H9 (cell line): Measurements from ENCODE around the gene IGF2R. TPM values are rescaled to one million over a fixed set of nuclear protein-coding genes. Genes with fewer than 3 reads are reported as not detected.

Source experiments
- DNase-seq: peaks from one replicate; pipeline ENCODE4 v3.0.0-alpha.2; 2017
- H2AFZ ChIP-seq: one replicate; pipeline ENCODE4 v1.6.1; 2013; ENCODE audit warnings: mild to moderate bottlenecking, low read length, control low read depth, moderate library complexity
- H2AK5ac ChIP-seq: 2 replicates; pipeline ENCODE4 v1.6.1; 2013; ENCODE audit warnings: low read length, control low read depth, mixed read lengths; ENCODE audit not compliant: insufficient read length
- H2BK120ac ChIP-seq: one replicate; pipeline ENCODE4 v1.6.1; 2013; ENCODE audit warnings: low read depth, mild to moderate bottlenecking, low read length, control low read depth, inconsistent platforms; ENCODE audit not compliant: poor library complexity, severe bottlenecking
- H2BK12ac ChIP-seq: 2 replicates; pipeline ENCODE4 v1.6.1; 2013; ENCODE audit warnings: low read length, control low read depth, mixed read lengths, low read depth; ENCODE audit not compliant: insufficient read length
- H2BK15ac ChIP-seq: 2 replicates; pipeline ENCODE4 v1.6.1; 2013; ENCODE audit warnings: low read depth, low read length, control low read depth
- H2BK20ac ChIP-seq: one replicate; pipeline ENCODE4 v1.6.1; 2013; ENCODE audit warnings: low read depth, mild to moderate bottlenecking, low read length, control low read depth, inconsistent platforms; ENCODE audit not compliant: poor library complexity, severe bottlenecking
- H2BK5ac ChIP-seq: 2 replicates; pipeline ENCODE4 v1.6.1; 2013; ENCODE audit warnings: low read length, control low read depth, mixed read lengths; ENCODE audit not compliant: insufficient read length
- H3K14ac ChIP-seq: 2 replicates; pipeline ENCODE4 v1.6.1; 2013; ENCODE audit warnings: low read length, control low read depth; ENCODE audit not compliant: insufficient read depth
- H3K18ac ChIP-seq: 2 replicates; pipeline ENCODE4 v1.6.1; 2013; ENCODE audit warnings: low read depth, mild to moderate bottlenecking, mixed read lengths, low read length, control low read depth; ENCODE audit not compliant: insufficient read length
- H3K23ac ChIP-seq: 2 replicates; pipeline ENCODE4 v1.6.1; 2013; ENCODE audit warnings: low read length, control low read depth, mixed read lengths, low read depth; ENCODE audit not compliant: insufficient read length
- H3K23me2 ChIP-seq: 2 replicates; pipeline ENCODE4 v1.6.1; 2013; ENCODE audit warnings: low read depth, mild to moderate bottlenecking, mixed read lengths, low read length, control low read depth; ENCODE audit not compliant: insufficient read length, poor library complexity, severe bottlenecking
- H3K27ac ChIP-seq: 2 replicates; pipeline ENCODE4 v1.5.1; 2013; ENCODE audit warnings: low read length, control low read depth, mixed read lengths, low read depth; ENCODE audit not compliant: insufficient read length
- H3K27me3 ChIP-seq: 2 replicates; pipeline ENCODE4 v1.6.1; 2013; ENCODE audit warnings: low read length, control low read depth, inconsistent platforms; ENCODE audit not compliant: insufficient read depth
- H3K4ac ChIP-seq: 2 replicates; pipeline ENCODE4 v1.6.1; 2013; ENCODE audit warnings: low read depth, mild to moderate bottlenecking, control low read depth, inconsistent platforms, low read length, moderate library complexity
- H3K4me1 ChIP-seq: 2 replicates; pipeline ENCODE4 v1.6.1; 2013; ENCODE audit warnings: low read length, control low read depth, inconsistent platforms; ENCODE audit not compliant: insufficient read depth
- H3K4me2 ChIP-seq: 2 replicates; pipeline ENCODE4 v1.6.1; 2013; ENCODE audit warnings: low read length, control low read depth, mixed read lengths; ENCODE audit not compliant: insufficient read length, insufficient read depth
- H3K56ac ChIP-seq: 2 replicates; pipeline ENCODE4 v1.6.1; 2013; ENCODE audit warnings: low read depth, mild to moderate bottlenecking, mixed read lengths, low read length, control low read depth; ENCODE audit not compliant: insufficient read length
- H3K79me1 ChIP-seq: 2 replicates; pipeline ENCODE4 v1.6.1; 2013; ENCODE audit warnings: low read depth, mild to moderate bottlenecking, moderate library complexity, low read length, control low read depth, inconsistent platforms; ENCODE audit not compliant: insufficient read depth, poor library complexity, severe bottlenecking
- H3K79me2 ChIP-seq: 2 replicates; pipeline ENCODE4 v1.6.1; 2013; ENCODE audit warnings: low read length, control low read depth, inconsistent platforms; ENCODE audit not compliant: insufficient read depth
- H3K9ac ChIP-seq: 2 replicates; pipeline ENCODE4 v1.6.1; 2013; ENCODE audit warnings: low read length, control low read depth, mixed read lengths; ENCODE audit not compliant: insufficient read length; ENCODE audit errors: extremely low read depth
- H3K9me3 ChIP-seq: one replicate; pipeline ENCODE4 v1.6.1; 2013; ENCODE audit warnings: low read depth, low read length, inconsistent platforms; ENCODE audit not compliant: control insufficient read depth
- H3T11ph ChIP-seq: one replicate; pipeline ENCODE4 v1.6.1; 2013; ENCODE audit warnings: mild to moderate bottlenecking, low read length, control low read depth, inconsistent platforms
- H4K20me1 ChIP-seq: one replicate; pipeline ENCODE4 v1.6.1; 2013; ENCODE audit not compliant: control insufficient read depth, insufficient read length, insufficient read depth
- H4K5ac ChIP-seq: 2 replicates; pipeline ENCODE4 v1.6.1; 2013; ENCODE audit warnings: low read depth, mild to moderate bottlenecking, mixed read lengths, low read length, control low read depth; ENCODE audit not compliant: insufficient read length
- H4K8ac ChIP-seq: replicated peaks from 2 replicates; pipeline ENCODE4 v1.6.1; 2013; ENCODE audit warnings: low read length, control low read depth, mixed read lengths, low read depth; ENCODE audit not compliant: insufficient read length
- H4K91ac ChIP-seq: 2 replicates; pipeline ENCODE4 v1.6.1; 2013; ENCODE audit warnings: low read depth, mild to moderate bottlenecking, moderate library complexity, mixed read lengths, low read length, control low read depth; ENCODE audit not compliant: insufficient read length
- H3K27ac Mint-ChIP-seq, 3 experiments: 2 replicates in 2 of 3; 3 replicates in 1 of 3; pipeline ENCODE4 v1.8.0; 2020 to 2021; ENCODE audit warnings: mixed read lengths in 3 of 3, mild to moderate bottlenecking in 1 of 3, moderate library complexity in 1 of 3
- H3K27me3 Mint-ChIP-seq: 2 replicates; pipeline ENCODE4 v1.8.0; 2021; ENCODE audit warnings: low read depth, mild to moderate bottlenecking, moderate library complexity, mixed read lengths
- H3K36me3 Mint-ChIP-seq, 3 experiments: 2 replicates in 2 of 3; 3 replicates in 1 of 3; pipeline ENCODE4 v1.8.0; 2020 to 2021; ENCODE audit warnings: low read depth in 3 of 3, mixed read lengths in 3 of 3; ENCODE audit not compliant: insufficient read depth in 1 of 3
- H3K4me1 Mint-ChIP-seq, 2 experiments: 2 replicates each; pipeline ENCODE4 v1.8.0; 2020; ENCODE audit warnings: mixed read lengths in 2 of 2
- H3K4me3 Mint-ChIP-seq, 2 experiments: 2 replicates in 1 of 2; 3 replicates in 1 of 2; pipeline ENCODE4 v1.8.0; 2020 to 2021; ENCODE audit warnings: mild to moderate bottlenecking in 2 of 2, mixed read lengths in 2 of 2, moderate library complexity in 1 of 2
- H3K9me3 Mint-ChIP-seq, 2 experiments: 2 replicates in 1 of 2; 3 replicates in 1 of 2; pipeline ENCODE4 v1.8.0; 2020; ENCODE audit warnings: mild to moderate bottlenecking in 2 of 2, mixed read lengths in 2 of 2, moderate library complexity in 1 of 2
- WGBS: extraction: QIAGEN DNeasy Blood & Tissue Kit; methylation state at CpG from one replicate; pipeline ENCODE4 v1.1.7; 2013; ENCODE audit warnings: missing lambda C conversion rate, low lambda C conversion rate, mixed read lengths; ENCODE audit not compliant: insufficient read length; ENCODE audit errors: extremely low coverage; 5-methylcytosine and 5-hydroxymethylcytosine counted together
- total RNA-seq: library from RNA; stranded (reverse); gene quantifications from 2 replicates; pipeline ENCODE4 v1.2.1, GENCODE V29; 2021
- TF ChIP-seq, protein P1 (sequence below): fragments of 200-600 bp; sonication (generic); conservative IDR thresholded peaks from 3 replicates; pipeline ENCODE4 v1.8.0; 2021; ENCODE audit warnings: antibody characterized with exemption, mild to moderate bottlenecking

Gene IGF2R
- total RNA-seq, 1 experiment from 2014 or later, result 66.7 TPM

DNA sequence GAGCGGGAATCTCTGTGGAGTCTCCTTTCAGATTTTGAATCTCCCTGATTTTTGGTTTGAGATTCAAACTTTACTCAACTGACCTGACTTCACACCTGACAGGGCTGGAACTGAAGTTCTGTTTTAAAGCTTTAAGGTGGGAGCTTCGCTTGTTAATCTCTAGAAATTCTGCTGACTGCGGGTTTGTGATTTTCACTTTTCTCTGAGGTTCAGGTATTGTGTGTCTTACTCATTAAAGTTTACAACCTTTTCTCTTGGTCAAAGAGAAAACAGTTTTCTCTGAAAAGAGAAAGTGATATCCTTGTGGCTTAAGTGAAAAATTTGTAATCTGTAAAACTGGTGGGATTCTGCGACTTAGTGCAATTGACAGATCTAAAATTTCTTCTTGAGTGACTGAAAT, 20.7 kb upstream of the IGF2R start:
- H2BK5ac ChIP-seq, result no peak overlapping the region
- H3K4me1 ChIP-seq, result no peaks in the 10 kb centered on the region; the same call in 1 of the 2 replicates
- no peak for DNase-seq
- Mint-ChIP-seq H3K9me3 (peaks cover 14 to 21% of the 10 kb centered on the region in 2 experiments), H3K4me1 (peaks cover 30% of the 10 kb centered on the region in 2 experiments), H3K27ac (no peak overlapping the region), H3K27me3 (peaks cover 7% of the 10 kb centered on the region), H3K4me3 (no peak overlapping the region), H3K36me3 (peaks cover 7 to 17% (median 9%) of the 10 kb centered on the region in 3 experiments)
- H3K79me1 ChIP-seq, result no peaks in the 10 kb centered on the region
- H4K91ac ChIP-seq, result no peak overlapping the region
- H3K56ac ChIP-seq, result no peak overlapping the region
- no peak overlapping the region for H4K8ac ChIP-seq
- no peak overlapping the region for H4K5ac ChIP-seq
- H3K9me3 ChIP-seq, result no peaks in the 10 kb centered on the region
- H3T11ph ChIP-seq, result no peak overlapping the region
- H3K18ac ChIP-seq, result no peak overlapping the region
- H3K9ac ChIP-seq, result no peak overlapping the region
- no peak overlapping the region for H2BK120ac ChIP-seq
- no peak overlapping the region for H2AFZ ChIP-seq
- no peaks in the 10 kb centered on the region; the same call in 1 of the 2 replicates for H3K27me3 ChIP-seq
- H3K14ac ChIP-seq, result no peak overlapping the region
- H4K20me1 ChIP-seq, result no peaks in the 10 kb centered on the region
- no peak overlapping the region for H3K4me2 ChIP-seq
- H2BK20ac ChIP-seq, result no peak overlapping the region
- WGBS, result no CpG with 5 or more reads among the region's 4 CpGs
- no peak overlapping the region for H2BK15ac ChIP-seq
- H3K4ac ChIP-seq, result no peak overlapping the region
- H3K23ac ChIP-seq, result no peak overlapping the region
- no peak overlapping the region for H3K27ac ChIP-seq
- TF ChIP-seq, protein P1, sequence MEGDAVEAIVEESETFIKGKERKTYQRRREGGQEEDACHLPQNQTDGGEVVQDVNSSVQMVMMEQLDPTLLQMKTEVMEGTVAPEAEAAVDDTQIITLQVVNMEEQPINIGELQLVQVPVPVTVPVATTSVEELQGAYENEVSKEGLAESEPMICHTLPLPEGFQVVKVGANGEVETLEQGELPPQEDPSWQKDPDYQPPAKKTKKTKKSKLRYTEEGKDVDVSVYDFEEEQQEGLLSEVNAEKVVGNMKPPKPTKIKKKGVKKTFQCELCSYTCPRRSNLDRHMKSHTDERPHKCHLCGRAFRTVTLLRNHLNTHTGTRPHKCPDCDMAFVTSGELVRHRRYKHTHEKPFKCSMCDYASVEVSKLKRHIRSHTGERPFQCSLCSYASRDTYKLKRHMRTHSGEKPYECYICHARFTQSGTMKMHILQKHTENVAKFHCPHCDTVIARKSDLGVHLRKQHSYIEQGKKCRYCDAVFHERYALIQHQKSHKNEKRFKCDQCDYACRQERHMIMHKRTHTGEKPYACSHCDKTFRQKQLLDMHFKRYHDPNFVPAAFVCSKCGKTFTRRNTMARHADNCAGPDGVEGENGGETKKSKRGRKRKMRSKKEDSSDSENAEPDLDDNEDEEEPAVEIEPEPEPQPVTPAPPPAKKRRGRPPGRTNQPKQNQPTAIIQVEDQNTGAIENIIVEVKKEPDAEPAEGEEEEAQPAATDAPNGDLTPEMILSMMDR, result no peak
- no peaks in the 10 kb centered on the region for H3K23me2 ChIP-seq
- no peaks in the 10 kb centered on the region for H3K79me2 ChIP-seq
- no peak overlapping the region for H2AK5ac ChIP-seq
- no peak overlapping the region for H2BK12ac ChIP-seq
